ENCODE data around the gene TNFSF10. TPM values are rescaled to one million over a fixed set of nuclear protein-coding genes. Genes with fewer than 3 reads are reported as not detected.
A peak's percentile ranks its signal among the peaks of the same experiment; 100 is the strongest.

Gene TNFSF10
- total RNA-seq (16.4 and 17.8 TPM in 2 replicates), polyA plus RNA-seq (10.7 and 21.0 TPM in 2 replicates), polyA minus RNA-seq (14.0 and 19.1 TPM in 2 replicates)
- 39.3 TPM for total RNA-seq (2013)

- ATAC-seq (ENCODE audit: low read depth): peak; percentile 96
- Mint-ChIP-seq H3K9me3 (ENCODE audit: insufficient read depth) (no peaks in the 10 kb centered on the region), H3K4me1 (peaks cover 51% of the 10 kb centered on the region), H3K27ac (peak within 1 kb of the TSS; percentile 96), H3K4me3 (peak within 1 kb of the TSS; percentile 98), H3K27me3 (no peaks in the 10 kb centered on the region)
- Histone ChIP-seq H3K79me2 (ENCODE audit: control insufficient read depth, insufficient read depth, low read length) (peaks cover 47% of the 10 kb centered on the region), H3K9ac (ENCODE audit: low read length) (peak within 1 kb of the TSS; percentile 95), H3K4me2 (replicated peaks; ENCODE audit: low read depth, low read length, poor library complexity, severe bottlenecking) (peak within 1 kb of the TSS; percentile 83), H3K4me3 (ENCODE audit: control extremely low read depth in 1 of 5, extremely low read depth in 1 of 5, insufficient read depth in 1 of 5, low read depth in 2 of 5, low read length in 4 of 5) (peak within 1 kb of the TSS; percentile 60 to 96 (median 81)), H2AFZ (ENCODE audit: insufficient read depth, low read depth, low read length, poor library complexity, severe bottlenecking) (peak within 1 kb of the TSS; percentile 91), H3K4me1 (ENCODE audit: control insufficient read depth in 2 of 2, insufficient read depth in 2 of 2, low read length in 2 of 2) (peaks cover 27 to 30% of the 10 kb centered on the region in 2 donors), H3K27me3 (replicated peaks in 1 of 4; ENCODE audit: control extremely low read depth in 1 of 4, control insufficient read depth in 3 of 4, insufficient read depth in 4 of 4, low read length in 3 of 4) (no peaks in the 10 kb centered on the region), H3K9me3 (ENCODE audit: control extremely low read depth in 1 of 3, control insufficient read depth in 2 of 3, insufficient read depth in 1 of 3, low read length in 2 of 3) (no peaks in the 10 kb centered on the region), H3K36me3 (replicated peaks in 1 of 2; ENCODE audit: control extremely low read depth in 1 of 2, control insufficient read depth in 1 of 2, extremely low read depth in 1 of 2, insufficient read depth in 2 of 2, low read length in 1 of 2) (peaks cover 0 to 3% of the 10 kb centered on the region in 2 experiments), H4K20me1 (ENCODE audit: control insufficient read depth, insufficient read depth, low read length, poor library complexity, severe bottlenecking) (peaks cover 12% of the 10 kb centered on the region), H3K27ac (ENCODE audit: low read length in 2 of 2) (peak within 1 kb of the TSS; percentile 67 to 84)
- CTCF ChIA-PET: interaction anchor here (1.2 to 2.6 kb wide), 4 partner anchors 11 to 227 kb away, joined by 3 to 20 read pairs (median 8); partner anchors contain the start of gene ECT2
- TF ChIP-seq CTCF (IDR thresholded peaks at IDR 0.05) (no peak), EZH2 (IDR thresholded peaks at IDR 0.05; ENCODE audit: borderline replicate concordance, insufficient read depth, low read depth, low read length, poor library complexity, severe bottlenecking) (no peak)
- DNase-seq: peak; percentile 73
- intact Hi-C loops (cut with micrococcal nuclease): loop anchor here (1.0 to 2.0 kb wide), 4 partner anchors 23 to 228 kb away; partner anchors contain the start of gene ECT2
- POLR2A ChIA-PET: interaction anchor here (1.6 kb wide), 1 partner anchor 23 kb away, joined by 4 read pairs; no protein-coding TSS in a partner anchor
- 0% methylated on average over 6 of the region's 9 CpGs for WGBS (ENCODE audit: insufficient coverage)
These were observed at the start of gene TNFSF10 for GRCh38 chr3:172522871-172523818. TSS of gene TNFSF10 (minus strand) at chr3:172523430. CDS start at chr3:172523384, 46 bp downstream.
